Raji (cell line): Measurements from ENCODE around the gene ARVCF.

ENCODE experiments used
- POLR2A ChIP-seq: IDR thresholded peaks from 2 replicates; pipeline ENCODE4 v1.6.1; 2011; ENCODE audit warnings: low read depth, low read length, control low read depth; ENCODE audit not compliant: insufficient read depth

Gene ARVCF

GRCh38 chr22:20027966-20028854, 11.6 kb upstream of the ARVCF start:
- no peak for TF ChIP-seq POLR2A

- TF ChIP-seq POLR2A, result no peak
Measured at GRCh38 chr22:20026996-20027601, 10.5 kb upstream of the ARVCF start.

GRCh38 chr22:20026204-20026908, 9.7 kb upstream of the ARVCF start:
- no peak for TF ChIP-seq POLR2A

- TF ChIP-seq POLR2A, result no peak
Measured at GRCh38 chr22:20025401-20026203, 9.0 kb upstream of the ARVCF start.

- no peak for TF ChIP-seq POLR2A
Measured at GRCh38 chr22:20024650-20025397, 8.2 kb upstream of the ARVCF start.

GRCh38 chr22:20024225-20024624, 7.6 kb upstream of the ARVCF start:
- no peak for TF ChIP-seq POLR2A

- no peak for TF ChIP-seq POLR2A
Measured at GRCh38 chr22:20022978-20023613, 6.5 kb upstream of the ARVCF start.

- TF ChIP-seq POLR2A, result no peak
Measured at GRCh38 chr22:20022231-20022977, 5.8 kb upstream of the ARVCF start.

- TF ChIP-seq POLR2A, result no peak
Measured at GRCh38 chr22:20021196-20022181, 4.9 kb upstream of the ARVCF start.

- peak; percentile 89 for TF ChIP-seq POLR2A
Measured at GRCh38 chr22:20020533-20021195, 4.0 kb upstream of the ARVCF start, which contains the start of gene TANGO2. TSS of gene TANGO2 (plus strand) at chr22:20021110. CDS start at chr22:20036799, 15,689 bp downstream.
